22Rv1 (cell line): Measurements from ENCODE around the gene ULBP1.
"Not testable (repeated sequence)": the region's sequence is repeated elsewhere in the genome, so short reads cannot be mapped to it uniquely, and the experiment has no call there.

Experiments
- H3K27ac ChIP-seq: fragments of 450-650 bp; 2 replicates; pipeline ENCODE4 v1.5.1; 2017
- CTCF ChIP-seq: fragments of 450-650 bp; IDR thresholded peaks from 2 replicates; pipeline ENCODE4 v1.5.1; 2017; ENCODE audit warnings: mild to moderate bottlenecking
- ZFX ChIP-seq: fragments of 450-650 bp; IDR thresholded peaks from 2 replicates; pipeline ENCODE4 v1.6.1; 2017; ENCODE audit warnings: antibody characterized with exemption, borderline replicate concordance

The ULBP1 gene

GRCh38 chr6:149942461-149942829 is 21.3 kb upstream of the ULBP1 start:
- H3K27ac ChIP-seq = no peak overlapping the region
- TF ChIP-seq CTCF = no peak
- TF ChIP-seq ZFX = no peak

- H3K27ac ChIP-seq = not testable (repeated sequence)
Measured at GRCh38 chr6:149943321-149943720, 20.4 kb upstream of the ULBP1 start.

- H3K27ac ChIP-seq = not testable (repeated sequence)
Measured at GRCh38 chr6:149945276-149945675, 18.5 kb upstream of the ULBP1 start.

GRCh38 chr6:149946631-149947030 is 17.1 kb upstream of the ULBP1 start:
- not testable (repeated sequence) for H3K27ac ChIP-seq

- H3K27ac ChIP-seq = not testable (repeated sequence)
Measured at GRCh38 chr6:149947533-149947932, 16.2 kb upstream of the ULBP1 start.

- H3K27ac ChIP-seq = no peak overlapping the region
- TF ChIP-seq ZFX (no peak), CTCF (no peak)
Measured at GRCh38 chr6:149948011-149948410, 15.7 kb upstream of the ULBP1 start.

- no peak overlapping the region for H3K27ac ChIP-seq
- TF ChIP-seq ZFX = no peak
- TF ChIP-seq CTCF = no peak
Measured at GRCh38 chr6:149948616-149949015, 15.1 kb upstream of the ULBP1 start.

GRCh38 chr6:149950423-149950822 is 13.3 kb upstream of the ULBP1 start:
- no peak overlapping the region for H3K27ac ChIP-seq
- TF ChIP-seq ZFX = no peak
- TF ChIP-seq CTCF = no peak

GRCh38 chr6:149951096-149951495 is 12.6 kb upstream of the ULBP1 start:
- no peak for TF ChIP-seq CTCF
- no peak for TF ChIP-seq ZFX
- no peak overlapping the region for H3K27ac ChIP-seq

GRCh38 chr6:149951626-149952025 is 12.1 kb upstream of the ULBP1 start:
- TF ChIP-seq CTCF (no peak), ZFX (no peak)
- H3K27ac ChIP-seq = no peak overlapping the region

- not testable (repeated sequence) for H3K27ac ChIP-seq
Measured at GRCh38 chr6:149953390-149953789, 10.4 kb upstream of the ULBP1 start.

- not testable (repeated sequence) for H3K27ac ChIP-seq
Measured at GRCh38 chr6:149953934-149954327, 9.8 kb upstream of the ULBP1 start.

GRCh38 chr6:149954328-149954983 is 9.3 kb upstream of the ULBP1 start:
- not testable (repeated sequence) for H3K27ac ChIP-seq

- not testable (repeated sequence) for H3K27ac ChIP-seq
Measured at GRCh38 chr6:149954984-149955653, 8.6 kb upstream of the ULBP1 start.
